NCI-H2107 (cell line): ENCODE data around the gene CHMP2A.
"Not testable (repeated sequence)": the region's sequence is repeated elsewhere in the genome, so short reads cannot be mapped to it uniquely, and the experiment has no call there.

Source experiments
- DNase-seq: peaks from one replicate; lab custom pipeline; 2025; lab: John Stamatoyannopoulos, UW

CHMP2A gene

GRCh38 chr19:58555369-58555885 lies 522 bp upstream of the CHMP2A start:
- no peak for DNase-seq

DNA sequence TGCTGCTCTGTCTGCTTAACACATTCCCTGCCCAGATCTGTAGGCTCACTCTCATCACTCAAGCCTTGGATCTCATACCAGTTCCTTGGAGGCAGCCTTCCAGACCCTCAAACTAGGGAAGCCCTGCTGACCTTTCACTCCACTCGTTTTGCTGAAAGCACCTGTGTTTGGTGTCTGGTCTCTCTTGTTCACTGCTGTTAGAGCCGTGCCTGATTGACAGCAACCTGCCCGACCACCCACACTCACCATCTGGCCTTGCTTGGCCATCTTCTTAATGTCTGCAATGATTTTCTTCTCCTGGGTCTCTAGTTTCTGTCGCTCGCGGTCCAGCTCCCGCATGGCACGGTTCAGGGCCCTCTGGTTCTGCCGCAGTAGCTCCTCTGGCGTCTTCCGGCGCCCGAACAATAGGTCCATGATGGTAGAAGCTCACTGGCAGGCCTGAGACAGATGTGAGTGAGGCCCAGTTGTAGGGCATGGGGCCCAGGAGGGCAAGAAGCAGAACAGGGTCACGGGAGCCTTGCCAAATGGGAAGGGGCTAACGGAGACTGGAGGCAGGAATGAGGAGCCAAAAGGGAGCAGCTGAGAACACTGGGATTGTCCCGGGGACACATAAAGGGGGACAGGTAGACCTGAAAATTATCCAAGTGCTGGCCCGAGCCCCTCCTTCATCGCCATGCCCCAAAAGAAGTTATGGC lies 959 bp downstream of the CHMP2A start:
- no peak for DNase-seq

DNA sequence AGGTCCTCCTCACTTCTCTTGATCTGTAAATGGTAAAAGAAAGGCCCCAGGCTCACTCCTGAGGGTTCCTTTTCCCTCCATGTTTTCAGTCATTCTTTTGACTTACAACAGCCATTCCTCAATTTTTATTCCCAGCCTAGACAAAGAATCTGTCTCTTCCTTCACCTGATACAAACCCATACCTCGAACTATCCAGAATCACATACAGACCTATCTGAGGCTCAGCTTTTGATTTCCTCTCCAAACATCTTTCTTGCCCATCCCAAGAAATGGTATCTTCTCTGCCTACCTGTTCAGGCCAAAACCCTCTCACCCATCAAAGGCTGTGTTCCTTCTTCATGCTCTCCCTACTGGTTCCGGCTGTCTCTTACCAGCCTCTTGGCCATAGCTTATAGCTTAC lies 2.2 kb downstream of the CHMP2A start:
- no peak for DNase-seq

DNA sequence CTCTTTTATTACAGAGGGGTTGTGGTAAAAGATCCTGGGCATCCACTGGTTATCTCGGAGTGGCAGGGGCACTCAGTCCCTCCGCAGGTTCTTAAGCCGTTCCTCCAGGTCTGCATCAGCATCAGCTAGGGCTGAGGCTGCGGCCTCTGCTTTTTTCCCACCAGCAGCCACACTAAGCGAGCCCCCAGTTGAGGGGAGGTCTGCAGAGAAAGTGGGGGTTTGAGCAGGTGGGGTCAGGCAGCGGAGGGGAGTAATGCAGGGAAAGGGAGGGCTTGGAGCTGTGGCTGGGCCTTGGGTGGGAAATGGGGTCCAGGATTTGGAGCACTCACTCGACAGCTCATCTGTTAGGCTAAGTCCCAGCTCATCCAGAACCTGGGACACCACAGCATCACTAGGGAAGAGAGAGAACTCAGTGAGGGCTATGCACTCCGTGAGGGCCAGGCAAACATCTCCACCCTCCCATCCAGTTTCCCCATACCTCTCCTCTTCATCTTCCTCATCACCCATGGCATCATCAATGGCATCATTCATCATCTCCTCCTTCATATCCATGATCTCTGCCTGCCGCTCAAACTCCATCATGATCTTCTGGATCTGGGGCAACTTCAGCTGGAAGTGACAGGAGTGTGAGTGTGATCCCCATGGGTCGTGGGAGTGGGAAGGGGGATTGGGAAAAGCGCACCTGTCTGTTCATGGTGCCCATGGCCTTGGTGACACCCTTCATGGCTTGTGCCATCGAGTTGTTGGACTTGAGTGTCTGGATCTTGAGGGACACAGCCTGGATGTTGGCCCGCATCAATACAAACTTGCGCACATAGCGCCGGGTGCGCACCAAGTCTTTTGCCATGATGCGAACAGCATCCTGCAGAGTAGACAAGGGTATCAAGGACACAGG lies 3.1 kb downstream of the CHMP2A start:
- DNase-seq, result no peak

DNA sequence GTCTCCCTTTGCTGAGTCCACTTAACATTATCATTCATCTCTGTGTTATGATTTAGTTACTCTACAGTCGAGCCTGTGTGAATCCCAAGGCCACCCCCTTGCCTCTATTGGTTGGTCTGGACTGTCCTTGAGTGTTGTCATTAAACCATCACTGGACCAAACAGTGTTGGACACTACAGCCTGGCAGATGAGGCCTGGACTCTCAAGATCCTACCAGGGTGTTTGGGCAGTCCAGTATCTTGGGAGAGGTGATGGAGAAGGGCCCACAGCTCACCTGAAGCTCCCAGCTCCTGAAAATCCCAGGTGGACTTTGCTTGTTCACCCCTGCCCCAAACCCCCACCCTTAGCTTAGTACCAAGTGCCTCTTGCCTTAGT lies 3.8 kb downstream of the CHMP2A start:
- no peak for DNase-seq

DNA sequence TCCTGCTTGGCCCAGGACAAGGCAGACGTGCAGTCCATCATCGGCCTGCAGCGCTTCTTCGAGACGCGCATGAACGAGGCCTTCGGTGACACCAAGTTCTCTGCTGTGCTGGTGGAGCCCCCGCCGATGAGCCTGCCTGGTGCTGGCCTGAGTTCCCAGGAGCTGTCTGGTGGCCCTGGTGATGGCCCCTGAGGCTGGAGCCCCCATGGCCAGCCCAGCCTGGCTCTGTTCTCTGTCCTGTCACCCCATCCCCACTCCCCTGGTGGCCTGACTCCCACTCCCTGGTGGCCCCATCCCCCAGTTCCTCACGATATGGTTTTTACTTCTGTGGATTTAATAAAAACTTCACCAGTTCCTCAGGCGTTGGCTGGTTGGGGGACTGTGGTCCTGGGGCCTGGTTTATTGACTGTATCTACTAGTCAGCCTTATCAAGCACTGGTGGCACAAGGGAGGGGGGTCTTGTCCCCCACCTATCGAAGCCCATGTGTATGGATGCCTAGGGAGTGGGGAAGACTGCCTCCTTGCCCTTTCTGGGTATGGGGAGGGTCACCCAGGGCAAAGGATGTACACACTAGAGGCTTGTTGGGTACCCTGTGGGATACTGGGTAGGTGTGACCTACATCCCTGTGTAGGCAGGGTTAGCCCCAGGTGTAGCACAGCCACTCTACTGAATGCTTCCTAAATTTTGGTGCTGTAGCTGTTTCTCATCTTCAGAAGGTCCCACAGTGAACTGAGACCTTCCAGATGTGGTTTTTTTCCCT lies 4.4 kb downstream of the CHMP2A start:
- DNase-seq, result no peak

DNA sequence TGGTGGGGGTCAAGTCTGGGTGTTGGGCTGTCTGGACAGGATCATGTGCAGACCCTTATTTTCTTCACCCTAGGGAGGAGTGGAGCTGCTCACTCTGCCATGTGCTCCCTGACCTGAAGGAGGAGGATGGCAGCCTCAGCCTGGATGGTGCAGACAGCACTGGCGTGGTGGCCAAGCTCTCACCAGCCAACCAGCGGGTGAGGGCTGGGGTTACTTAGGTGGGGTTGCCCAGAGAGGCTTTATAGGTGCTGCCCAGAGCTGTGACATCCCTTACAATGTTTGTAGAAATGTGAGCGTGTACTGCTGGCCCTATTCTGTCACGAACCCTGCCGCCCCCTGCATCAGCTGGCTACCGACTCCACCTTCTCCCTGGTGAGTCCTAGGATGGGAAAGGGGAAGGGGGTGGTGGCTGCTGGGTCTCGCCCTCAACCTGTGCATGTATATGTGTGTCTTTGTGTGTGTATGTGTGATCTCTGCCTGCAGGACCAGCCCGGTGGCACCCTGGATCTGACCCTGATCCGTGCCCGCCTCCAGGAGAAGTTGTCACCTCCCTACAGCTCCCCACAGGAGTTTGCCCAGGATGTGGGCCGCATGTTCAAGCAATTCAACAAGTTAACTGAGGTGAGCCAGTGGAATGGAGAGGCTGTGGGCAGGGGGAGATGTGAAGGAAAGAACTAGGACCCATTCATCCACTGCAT lies 5.1 kb downstream of the CHMP2A start:
- DNase-seq, result no peak

DNA sequence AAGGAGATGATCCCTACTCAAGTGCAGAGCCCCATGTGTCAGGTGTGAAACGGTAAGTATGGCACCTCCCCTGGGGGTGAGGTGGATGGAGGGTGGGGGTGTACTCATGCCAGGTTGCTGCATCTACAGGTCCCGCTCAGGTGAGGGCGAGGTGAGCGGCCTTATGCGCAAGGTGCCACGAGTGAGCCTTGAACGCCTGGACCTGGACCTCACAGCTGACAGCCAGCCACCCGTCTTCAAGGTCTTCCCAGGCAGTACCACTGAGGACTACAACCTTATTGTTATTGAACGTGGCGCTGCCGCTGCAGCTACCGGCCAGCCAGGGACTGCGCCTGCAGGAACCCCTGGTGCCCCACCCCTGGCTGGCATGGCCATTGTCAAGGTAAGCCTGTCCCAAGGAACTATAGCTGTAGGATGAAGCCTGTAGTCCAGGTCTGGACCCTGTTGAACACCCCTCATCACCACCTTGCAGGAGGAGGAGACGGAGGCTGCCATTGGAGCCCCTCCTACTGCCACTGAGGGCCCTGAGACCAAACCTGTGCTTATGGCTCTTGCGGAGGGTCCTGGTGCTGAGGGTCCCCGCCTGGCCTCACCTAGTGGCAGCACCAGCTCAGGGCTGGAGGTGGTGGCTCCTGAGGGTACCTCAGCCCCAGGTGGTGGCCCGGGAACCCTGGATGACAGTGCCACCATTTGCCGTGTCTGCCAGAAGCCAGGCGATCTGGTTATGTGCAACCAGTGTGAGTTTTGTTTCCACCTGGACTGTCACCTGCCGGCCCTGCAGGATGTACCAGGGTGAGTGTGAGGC lies 5.8 kb downstream of the CHMP2A start:
- no peak for DNase-seq

GRCh38 chr19:58547323-58548312 lies 7.3 kb downstream of the CHMP2A start:
- no peak for DNase-seq

GRCh38 chr19:58546019-58546530 lies 8.8 kb downstream of the CHMP2A start:
- no peak for DNase-seq

- DNase-seq, result no peak
Measured at GRCh38 chr19:58545286-58546018, 9.5 kb downstream of the CHMP2A start.

DNA sequence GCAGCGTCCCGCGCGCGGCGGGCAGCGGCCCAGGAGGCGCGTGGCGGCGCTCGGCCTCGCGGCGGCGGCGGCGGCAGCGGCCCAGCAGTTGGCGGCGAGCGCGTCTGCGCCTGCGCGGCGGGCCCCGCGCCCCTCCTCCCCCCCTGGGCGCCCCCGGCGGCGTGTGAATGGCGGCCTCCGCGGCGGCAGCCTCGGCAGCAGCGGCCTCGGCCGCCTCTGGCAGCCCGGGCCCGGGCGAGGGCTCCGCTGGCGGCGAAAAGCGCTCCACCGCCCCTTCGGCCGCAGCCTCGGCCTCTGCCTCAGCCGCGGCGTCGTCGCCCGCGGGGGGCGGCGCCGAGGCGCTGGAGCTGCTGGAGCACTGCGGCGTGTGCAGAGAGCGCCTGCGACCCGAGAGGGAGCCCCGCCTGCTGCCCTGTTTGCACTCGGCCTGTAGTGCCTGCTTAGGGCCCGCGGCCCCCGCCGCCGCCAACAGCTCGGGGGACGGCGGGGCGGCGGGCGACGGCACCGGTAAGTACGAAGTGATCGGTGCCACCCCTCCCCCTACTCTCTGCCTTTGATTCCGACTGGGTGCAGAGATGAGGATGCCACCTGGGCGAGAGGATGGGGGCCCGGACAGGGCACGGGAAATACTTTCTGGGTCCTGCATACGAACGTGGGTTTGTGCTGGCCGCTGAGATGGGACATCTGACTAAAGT lies 10.2 kb downstream of the CHMP2A start:
- no peak for DNase-seq

DNA sequence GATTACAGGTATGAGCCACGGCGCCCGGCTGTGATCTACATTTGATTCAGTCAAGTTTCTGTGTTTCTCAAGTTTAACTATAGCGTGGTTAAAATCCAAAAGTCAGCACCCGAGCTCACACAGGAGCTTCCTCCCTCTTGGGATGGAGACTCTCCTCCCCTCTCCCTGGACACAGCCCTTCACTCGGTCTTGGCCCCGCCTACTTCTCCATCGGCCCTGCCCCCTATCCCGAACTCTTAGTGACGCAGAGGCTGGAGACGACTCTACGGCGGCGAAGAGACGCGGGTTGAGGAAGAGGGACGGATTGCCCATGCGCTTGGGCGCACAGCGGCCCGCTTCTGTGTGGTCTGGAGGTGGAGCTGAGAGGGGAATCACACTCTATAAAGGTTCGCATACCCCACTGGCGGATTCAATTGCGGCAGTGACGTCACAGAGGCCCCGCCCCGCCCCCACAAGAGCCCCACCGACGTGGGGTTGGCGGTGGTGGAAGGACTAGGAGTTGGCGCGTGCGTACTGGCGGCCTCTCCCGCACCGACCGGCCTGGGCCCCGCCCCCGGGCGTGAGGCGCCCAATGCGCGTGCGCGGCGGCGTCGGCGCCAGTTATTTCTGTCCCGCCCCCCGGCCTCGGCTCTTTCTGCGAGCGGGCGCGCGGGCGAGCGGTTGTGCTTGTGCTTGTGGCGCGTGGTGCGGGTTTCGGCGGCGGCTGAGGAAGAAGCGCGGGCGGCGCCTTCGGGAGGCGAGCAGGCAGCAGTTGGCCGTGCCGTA lies 10.9 kb downstream of the CHMP2A start, which contains the start of gene TRIM28:
TRIM28 (plus strand) TSS at position 239 of the 765 bp plus-strand sequence. CDS start 694 bp downstream, outside the sequence.
- DNase-seq, result no peak

GRCh38 chr19:58542641-58543372 lies 12.1 kb downstream of the CHMP2A start:
- DNase-seq, result not testable (repeated sequence)

- not testable (repeated sequence) for DNase-seq
Measured at GRCh38 chr19:58539169-58539559, 15.7 kb downstream of the CHMP2A start.
